GM19193 (cell line): ENCODE results near the gene ZNF469.

Source experiments
- POLR2A ChIP-seq: IDR thresholded peaks from 4 replicates; pipeline ENCODE4 v1.6.1; 2011; ENCODE audit not compliant: insufficient read depth, insufficient read length; ENCODE audit errors: extremely low read depth

The ZNF469 gene

DNA sequence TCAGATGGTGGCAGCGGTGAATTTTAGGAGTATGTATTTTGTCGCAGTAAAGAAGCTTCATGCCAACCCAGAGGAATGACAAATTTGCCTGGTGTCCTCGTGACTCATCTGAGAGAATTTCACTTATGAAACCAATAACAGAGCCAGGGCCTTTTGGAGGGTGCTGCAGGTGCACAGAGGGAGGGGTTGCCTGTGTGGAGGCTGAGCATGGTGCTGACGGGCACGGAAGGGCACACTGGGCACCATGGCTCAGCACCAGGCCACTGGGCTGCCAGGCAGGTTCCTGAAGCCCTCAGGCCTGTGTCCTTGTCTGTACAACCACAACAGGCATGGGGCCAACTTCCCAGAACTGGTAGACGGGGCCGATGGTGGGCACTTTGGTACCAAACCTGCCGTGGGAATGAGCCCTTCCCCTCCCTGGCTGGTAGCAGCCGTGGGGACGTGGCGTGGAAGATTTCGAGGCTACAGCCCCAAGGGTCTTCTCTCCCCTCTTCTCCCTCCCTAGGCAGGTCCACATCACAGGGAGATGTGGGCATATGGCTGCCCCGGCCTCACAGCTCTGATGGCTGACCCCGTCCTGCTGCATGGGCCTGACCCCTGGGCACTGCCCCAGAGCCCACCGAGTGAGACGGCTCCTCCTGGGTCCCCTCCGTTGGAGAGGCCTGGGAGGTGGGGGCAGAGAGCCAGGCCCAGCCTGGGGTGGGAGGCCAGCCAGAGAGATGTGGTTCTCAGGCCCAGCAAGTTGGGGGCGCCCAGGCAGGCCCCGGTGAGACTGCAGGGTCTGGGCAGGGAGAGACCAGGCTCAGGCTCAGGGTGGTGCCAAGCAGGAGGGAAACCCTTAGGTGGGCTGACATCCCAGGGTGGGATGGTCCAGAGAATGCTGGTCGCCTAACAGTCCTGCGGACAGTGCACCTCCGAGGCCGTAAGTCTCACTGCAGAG, 30.2 kb upstream of the ZNF469 start:
- no peak for TF ChIP-seq POLR2A

DNA sequence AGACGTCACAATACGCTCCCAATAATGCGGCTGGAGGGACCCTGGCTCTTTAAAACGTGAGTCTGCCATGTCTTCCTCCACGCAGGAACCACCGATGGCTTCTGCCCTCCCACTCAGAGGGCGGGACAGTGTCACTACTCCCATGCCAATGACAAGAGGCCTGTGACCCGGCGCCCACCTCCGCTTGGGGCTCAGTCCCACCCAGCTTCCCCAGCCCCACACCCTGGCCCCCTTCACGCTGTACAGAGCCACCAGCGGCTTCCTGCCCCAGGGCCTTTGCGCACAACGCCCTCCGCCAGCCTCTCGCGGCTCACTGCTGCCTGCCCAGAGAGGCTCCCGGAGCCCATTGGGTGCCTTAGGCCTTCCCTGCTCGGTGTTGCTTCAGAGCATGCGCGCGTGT, 29.5 kb upstream of the ZNF469 start:
- no peak for TF ChIP-seq POLR2A

DNA sequence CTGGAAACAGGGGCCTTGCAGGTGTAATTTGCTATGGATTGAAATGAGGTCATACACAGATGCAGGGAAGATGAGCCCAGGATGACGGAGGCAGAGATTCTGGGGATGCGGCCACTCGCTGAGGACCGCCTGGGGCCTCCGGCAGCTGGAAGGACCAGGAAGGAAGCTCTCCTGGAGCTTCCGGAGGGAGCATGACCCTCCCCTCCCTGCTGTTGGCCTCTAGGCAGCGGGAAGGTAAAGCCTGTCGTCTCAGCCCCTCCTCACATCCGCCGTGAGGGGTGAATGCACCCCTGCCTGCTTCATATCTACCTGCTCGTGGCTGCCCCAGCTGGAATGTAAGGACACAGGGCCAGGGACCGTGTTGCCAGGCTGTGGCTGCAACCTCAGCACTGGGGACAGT, 29.1 kb upstream of the ZNF469 start:
- no peak for TF ChIP-seq POLR2A

DNA sequence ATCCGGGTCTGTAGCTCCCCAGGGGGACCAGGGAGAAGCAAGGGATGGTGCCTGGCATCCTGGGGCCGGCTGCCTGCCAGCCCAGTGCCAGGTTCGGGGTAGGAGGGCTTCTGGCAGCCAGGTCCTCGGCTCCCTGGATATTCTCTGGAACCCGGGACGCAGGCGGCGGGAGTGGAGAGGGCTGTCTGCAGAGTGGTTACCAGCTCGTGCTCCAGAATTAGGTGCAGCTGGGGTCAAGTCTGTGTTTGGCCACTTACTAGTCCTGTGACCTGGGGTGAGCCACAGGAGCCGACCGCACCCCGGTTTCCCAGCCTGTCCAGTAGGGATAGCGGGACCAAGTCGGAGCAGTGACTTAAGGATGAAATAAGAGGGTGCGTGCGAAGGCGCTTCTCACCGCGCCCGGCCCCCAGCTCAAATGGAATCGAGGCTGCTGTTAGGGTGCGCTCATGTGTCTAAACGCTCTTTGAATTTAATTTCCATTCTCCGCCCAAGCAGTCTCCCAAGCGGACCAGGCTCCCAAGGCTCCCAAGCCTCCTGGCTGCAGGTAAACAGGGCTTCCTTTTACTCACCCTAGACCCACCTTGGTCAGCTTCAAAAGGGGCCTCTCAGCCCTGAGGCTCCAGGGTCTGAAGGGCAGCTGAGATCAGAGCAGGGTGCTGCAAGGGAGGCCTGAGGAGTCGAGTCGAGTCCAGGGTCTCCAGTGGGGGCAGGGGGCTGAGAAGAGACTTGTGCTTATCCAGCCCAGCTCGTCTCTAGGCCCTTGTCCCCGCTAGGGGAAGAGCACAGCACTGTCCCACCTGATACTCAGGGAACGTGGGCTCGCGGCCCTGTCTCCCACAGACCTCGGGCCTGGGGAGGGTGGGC, 28.3 kb upstream of the ZNF469 start:
- no peak for TF ChIP-seq POLR2A

DNA sequence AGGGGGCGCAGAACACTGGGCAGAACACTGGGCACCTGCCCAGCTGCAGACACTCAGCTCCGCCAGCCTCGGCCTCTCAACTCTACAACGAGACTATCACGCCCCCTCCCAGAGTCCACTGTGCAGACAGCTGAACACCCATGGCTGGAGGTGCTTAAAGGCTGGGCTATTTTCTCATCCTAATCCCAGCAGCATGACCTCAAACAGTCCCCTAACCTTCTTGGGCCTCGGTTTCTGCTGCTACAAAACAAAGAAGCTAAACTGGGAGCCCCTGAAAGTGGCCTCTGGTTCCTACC, 27.7 kb upstream of the ZNF469 start:
- TF ChIP-seq POLR2A: no peak

DNA sequence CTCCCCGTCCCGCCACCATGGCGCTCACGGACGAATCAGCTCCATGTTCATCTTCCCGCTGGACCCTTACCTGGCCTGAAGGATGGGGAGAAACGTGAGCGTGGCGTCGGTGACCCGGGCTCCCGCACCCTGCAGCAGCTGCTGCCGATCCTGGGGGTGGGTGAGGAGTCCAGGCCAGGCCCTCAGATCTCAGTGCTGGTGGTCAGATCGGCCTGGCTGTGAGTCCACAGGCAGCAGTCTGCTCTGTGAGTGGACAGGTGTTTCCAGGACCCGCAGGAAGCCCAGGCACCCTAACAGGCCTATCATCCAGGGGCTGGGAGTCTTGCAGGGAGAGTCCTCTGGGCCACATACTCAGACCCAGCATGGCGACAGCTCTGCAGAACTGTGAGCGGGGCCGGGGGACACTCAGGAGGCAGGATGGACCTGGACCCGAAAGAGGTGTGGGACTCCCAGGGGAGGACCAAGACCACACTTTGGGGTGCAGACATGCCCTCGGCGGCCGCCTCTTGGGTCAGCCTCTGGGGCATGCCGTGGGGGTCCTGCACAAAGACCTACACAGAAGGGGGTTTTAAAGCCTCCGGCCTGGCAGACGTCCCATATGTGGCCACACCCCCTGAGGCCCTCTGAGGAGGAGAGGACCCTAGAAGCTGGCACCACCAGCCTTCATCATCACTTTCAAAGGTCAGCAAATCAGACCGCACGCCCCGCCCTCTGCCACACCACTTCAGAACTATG, 27.2 kb upstream of the ZNF469 start:
- no peak for TF ChIP-seq POLR2A

DNA sequence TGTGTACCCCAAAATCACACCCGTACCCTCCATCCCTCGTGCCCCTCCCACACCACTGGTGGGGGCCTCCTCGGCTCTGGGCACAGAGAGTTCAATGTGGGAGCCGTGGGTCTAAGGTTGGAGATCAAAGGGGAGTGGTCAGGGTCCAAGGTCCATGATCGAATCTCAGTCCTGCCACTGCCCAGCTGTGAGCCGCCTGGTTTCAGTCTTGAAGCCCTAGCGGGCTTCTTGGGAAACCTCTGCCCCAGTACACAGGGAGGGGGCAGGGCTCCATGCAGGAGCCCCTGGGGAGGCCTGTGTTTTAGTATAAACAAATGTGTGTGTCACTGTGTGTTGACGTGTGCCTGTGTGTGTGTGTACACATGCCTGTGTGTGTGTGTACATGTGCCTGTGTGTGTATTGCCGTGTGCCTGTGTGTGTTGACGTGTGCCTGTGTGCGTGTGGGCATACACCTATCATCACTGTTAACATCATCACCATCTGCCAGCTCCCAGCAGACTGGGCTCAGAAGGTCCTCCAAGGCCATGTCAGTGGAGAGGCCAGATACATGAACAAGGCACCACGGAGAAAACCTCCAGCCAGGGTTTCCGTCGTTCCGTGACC, 26.5 kb upstream of the ZNF469 start:
- TF ChIP-seq POLR2A: no peak

DNA sequence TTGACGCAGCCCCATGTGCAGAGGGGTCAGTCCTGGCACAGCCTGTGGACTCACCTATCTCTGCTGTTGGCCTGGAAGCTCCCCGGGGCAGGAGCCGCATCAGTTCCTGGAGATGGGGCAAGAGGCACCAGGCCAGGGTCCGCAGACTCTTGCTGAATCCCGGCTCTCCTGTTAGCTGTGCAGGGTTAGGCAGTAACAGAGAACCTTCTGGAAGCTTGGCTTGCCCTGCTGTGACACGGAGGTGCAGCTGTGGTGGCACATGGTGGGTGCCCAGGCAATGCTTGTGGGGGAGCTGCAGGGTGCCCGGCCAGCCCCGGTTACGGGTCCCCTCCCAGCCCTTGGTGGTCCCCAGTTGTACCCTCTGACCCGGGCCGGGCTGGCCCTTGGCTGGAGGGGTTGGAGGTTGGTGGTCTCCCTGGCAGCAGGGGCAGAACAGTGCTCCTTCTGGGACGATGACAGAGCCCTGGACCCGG, 26.0 kb upstream of the ZNF469 start:
- no peak for TF ChIP-seq POLR2A

DNA sequence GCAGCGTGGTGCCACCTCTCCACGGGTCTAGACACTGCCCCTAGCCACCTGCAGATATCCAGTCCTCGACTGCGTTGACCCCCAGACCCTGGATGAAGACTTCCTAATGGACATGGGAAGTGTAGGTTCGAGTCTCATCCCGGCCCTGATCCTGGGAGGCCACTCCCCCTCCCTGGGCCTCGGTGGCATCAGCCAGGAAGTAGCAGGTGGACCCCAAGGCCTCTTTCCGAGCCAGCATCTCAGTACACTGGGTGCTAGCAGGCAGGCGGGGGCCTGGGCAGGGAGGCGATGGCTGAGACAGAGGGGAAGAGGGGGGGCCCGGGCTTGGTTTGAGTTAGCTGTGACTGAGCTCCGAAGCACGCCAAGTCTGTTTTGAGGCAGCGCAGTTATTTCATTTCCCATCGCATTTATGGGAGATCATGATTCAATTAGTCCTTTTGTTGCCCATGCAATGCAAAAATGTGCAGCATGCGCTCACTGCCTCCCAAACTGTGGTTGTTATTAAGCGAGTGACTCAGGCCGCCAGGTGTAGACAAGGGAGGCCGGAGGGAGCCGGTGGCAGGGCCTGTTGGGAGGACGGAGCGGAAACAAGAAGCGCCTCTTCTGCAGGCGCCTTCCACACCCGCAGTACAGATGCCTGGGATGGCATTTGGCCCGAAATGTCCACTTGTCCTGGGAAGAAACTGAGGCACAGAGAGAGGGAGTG, 25.3 kb upstream of the ZNF469 start:
- TF ChIP-seq POLR2A: no peak

DNA sequence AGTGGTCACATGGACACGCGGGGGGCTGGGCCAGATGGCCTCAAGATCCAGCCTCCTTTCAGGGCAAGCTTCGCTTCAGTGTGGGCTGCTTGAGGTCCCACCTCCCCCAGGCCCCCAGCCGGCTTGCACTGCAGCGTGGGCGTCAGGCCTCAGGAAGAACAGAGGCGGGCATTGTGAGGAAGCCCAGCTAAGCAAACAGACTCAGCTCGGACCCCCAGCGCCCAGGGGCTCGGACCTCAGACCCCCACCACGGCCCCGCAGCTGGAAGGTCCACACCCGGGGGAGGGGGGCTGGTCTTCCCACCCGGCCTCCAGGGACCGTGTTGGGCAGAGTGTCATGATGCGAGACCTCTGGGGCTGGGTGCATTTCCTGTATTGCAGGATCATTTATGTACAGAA, 24.7 kb upstream of the ZNF469 start:
- TF ChIP-seq POLR2A: no peak

DNA sequence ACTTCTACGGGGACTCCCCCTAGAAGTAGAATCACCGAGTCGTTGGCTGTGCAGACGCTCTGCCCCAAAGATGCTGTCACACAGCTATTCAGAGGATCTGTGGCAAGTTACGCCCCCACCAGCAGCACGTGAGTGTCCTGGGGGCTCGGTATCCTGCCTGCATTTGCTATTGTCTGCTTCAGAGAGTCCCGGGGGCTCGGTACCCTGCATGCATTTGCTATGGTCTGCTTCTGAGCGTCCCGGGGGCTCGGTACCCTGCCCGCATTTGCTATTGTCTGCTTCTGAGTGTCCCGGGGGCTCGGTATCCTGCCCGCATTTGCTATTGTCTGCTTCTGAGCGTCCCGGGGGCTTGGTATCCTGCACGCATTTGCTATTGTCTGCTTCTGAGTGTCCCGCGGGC, 23.8 kb upstream of the ZNF469 start:
- TF ChIP-seq POLR2A: no peak

DNA sequence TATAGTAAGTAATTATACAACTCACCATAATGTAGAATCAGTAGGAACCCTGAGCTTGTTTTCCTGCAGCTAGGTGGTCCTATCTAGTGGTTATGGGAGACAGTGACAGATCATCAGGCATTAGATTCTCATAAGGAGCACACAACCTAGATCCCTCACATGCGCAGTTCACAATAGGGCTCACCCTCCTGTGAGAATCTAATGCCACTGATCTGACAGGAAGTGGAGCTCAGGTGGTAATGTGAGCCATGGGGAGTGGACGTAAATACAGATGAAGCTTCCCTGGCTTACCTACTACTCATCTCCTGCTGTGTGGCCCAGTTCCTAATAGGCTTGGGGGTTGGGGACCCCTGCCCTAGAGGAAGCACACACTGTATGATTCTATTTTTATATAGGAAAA, 21.8 kb upstream of the ZNF469 start:
- TF ChIP-seq POLR2A: no peak

DNA sequence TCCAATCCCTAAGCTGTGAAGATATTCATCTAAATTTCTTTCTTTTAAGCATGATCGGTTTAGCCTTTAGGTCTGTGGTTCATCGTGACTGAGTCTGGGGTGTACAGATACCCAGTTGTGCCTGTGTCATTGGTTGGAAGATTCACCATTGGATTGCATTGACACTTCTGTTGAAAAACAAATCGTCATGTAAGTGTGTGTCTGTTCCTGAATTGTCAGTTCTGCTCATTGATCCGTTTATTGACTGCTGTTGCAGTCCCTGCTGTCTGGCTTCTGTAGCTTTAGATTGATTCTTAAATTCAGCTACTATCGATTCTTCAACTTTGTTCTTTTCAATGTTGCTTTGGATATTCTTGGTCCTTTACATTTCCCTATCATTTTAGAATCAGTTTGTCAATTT, 21.0 kb upstream of the ZNF469 start:
- no peak for TF ChIP-seq POLR2A

DNA sequence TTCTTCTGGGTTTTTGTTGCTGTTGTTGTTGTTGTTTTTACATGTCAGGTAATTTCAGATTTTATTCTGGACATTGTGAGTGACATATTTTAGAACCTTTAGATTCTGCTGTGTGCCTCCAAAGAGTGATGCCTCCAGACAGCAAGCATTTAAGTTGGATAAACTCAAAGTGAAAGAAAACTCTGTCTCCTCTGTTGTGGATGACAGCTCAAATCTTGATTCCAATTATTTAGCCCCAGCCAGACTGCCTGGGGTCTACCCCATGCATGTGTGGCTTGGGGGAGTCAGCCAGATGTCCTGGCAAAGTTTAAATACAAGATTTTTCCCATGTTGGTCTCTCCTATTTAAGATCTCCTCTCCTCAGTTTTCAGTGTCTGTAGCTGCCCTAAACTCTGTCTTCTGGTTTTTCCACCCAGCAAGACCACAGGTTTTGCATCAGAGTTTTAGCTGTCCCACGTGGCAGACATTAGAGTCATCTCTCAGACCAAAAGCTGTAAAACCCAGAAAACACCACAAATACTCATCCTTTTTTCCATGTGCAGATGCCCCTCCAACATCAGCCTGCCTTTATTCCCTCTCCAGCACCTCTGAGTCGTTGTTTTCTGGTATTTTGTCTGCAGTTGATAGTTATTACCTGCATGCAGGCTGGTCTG, 19.4 kb upstream of the ZNF469 start:
- no peak for TF ChIP-seq POLR2A

DNA sequence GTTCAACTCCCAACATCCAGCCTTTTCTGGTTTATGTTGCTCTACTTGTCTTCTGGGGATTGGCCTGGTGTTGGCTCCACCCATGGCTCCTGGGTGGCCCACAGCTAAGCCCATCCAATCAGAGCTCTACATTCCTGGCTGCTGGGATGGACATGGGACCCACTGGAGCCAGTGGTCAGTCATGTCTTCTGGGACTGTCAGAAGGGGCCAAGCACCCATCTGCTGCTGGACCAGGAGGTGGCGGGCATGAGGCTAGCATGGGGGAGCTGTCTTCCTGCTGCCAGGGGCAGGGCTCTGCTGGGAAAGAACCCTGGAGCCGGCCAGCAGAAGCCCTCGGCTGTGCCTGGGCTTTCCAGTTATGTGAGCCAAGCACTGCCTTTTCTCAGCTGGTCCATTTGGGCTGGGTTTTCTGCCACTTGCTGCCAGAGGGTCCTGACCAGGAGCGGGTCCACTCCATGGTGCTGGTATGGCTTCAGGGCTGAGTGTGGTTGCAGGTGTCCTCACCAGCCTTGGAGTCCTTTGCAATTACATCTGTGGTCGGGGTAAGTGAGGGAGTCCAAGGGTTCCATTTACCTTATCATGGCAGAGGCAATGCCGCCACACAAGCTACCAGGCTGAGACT, 17.4 kb upstream of the ZNF469 start:
- TF ChIP-seq POLR2A: no peak
